MCF 10A (cell line): ENCODE data around the gene C1orf122. TPM values are rescaled to one million over a fixed set of nuclear protein-coding genes. Genes with fewer than 3 reads are reported as not detected.

Experiments used
- BruUV-seq: library from RNA; stranded (reverse); fragments of 400-500 nt; replicated peaks from 2 replicates; lab custom pipeline; 2021; lab: Mats Ljungman, UMichigan
- CTCF ChIA-PET: fragments of 300-600 bp; sonication (Branson Sonifier 250); formaldehyde crosslinking; extraction: SDS; loops from one replicate; lab custom pipeline; 2021; ENCODE audit warnings: antibody characterized with exemption, inconsistent platforms; lab: Yijun Ruan, JAX
- POLR2A ChIA-PET: fragments of 300-600, 350-650 bp; sonication (Branson Sonifier 250); formaldehyde crosslinking; extraction: SDS; loops from one replicate; lab custom pipeline; 2020; ENCODE audit warnings: antibody characterized with exemption, inconsistent platforms; lab: Yijun Ruan, JAX
- DNase-seq: peaks from one replicate; pipeline ENCODE4 v3.0.0-alpha.2; 2018; ENCODE audit not compliant: unreplicated experiment
- H3K27ac Mint-ChIP-seq: one replicate; pipeline ENCODE4 v1.8.0; 2022; ENCODE audit warnings: mild to moderate bottlenecking, low read depth, mixed read lengths; ENCODE audit not compliant: unreplicated experiment
- H3K27me3 Mint-ChIP-seq: one replicate; pipeline ENCODE4 v1.8.0; 2022; ENCODE audit warnings: mixed read lengths; ENCODE audit not compliant: insufficient read depth, unreplicated experiment
- H3K36me3 Mint-ChIP-seq: one replicate; pipeline ENCODE4 v1.8.0; 2022; ENCODE audit warnings: mild to moderate bottlenecking, moderate library complexity, mixed read lengths; ENCODE audit not compliant: insufficient read depth, unreplicated experiment
- H3K4me1 Mint-ChIP-seq: one replicate; pipeline ENCODE4 v1.8.0; 2022; ENCODE audit warnings: mixed read lengths; ENCODE audit not compliant: insufficient read depth, unreplicated experiment
- H3K4me3 Mint-ChIP-seq: one replicate; pipeline ENCODE4 v1.8.0; 2022; ENCODE audit warnings: mild to moderate bottlenecking, moderate library complexity, mixed read lengths; ENCODE audit not compliant: unreplicated experiment
- H3K9me3 Mint-ChIP-seq: one replicate; pipeline ENCODE4 v1.8.0; 2022; ENCODE audit warnings: mixed read lengths; ENCODE audit not compliant: unreplicated experiment
- CTCF ChIP-seq: fragments of 200-600 bp; IDR thresholded peaks from one replicate; pipeline ENCODE4 v1.8.0; 2022; ENCODE audit warnings: antibody characterized with exemption, mild to moderate bottlenecking; ENCODE audit not compliant: unreplicated experiment
- intact Hi-C: fragments of 100-400 bp; cut with micrococcal nuclease; formaldehyde crosslinking; loops from 2 replicates; pipeline ENCODE4 v1.14.1; 2022
- total RNA-seq: library from RNA; stranded (reverse); gene quantifications from 2 replicates; pipeline ENCODE4 v1.2.3, GENCODE V29; 2022

C1orf122 gene
- total RNA-seq, 1 experiment from 2014 or later = 81.5 TPM

- intact Hi-C loops = no loop called here
- POLR2A ChIA-PET = interaction anchor here (1.0 to 1.3 kb wide), 2 partner anchors 8 to 80 kb away, joined by 3 to 4 read pairs; no protein-coding TSS in a partner anchor
Observed at GRCh38 chr1:37853157-37853556, 45.6 kb downstream of the C1orf122 start.

GRCh38 chr1:37854406-37854805 lies 46.8 kb downstream of the C1orf122 start:
- Mint-ChIP-seq H3K9me3 (no peaks in the 10 kb centered on the region), H3K4me1 (no peaks in the 10 kb centered on the region), H3K4me3 (no peak overlapping the region), H3K36me3 (peaks cover 40% of the 10 kb centered on the region), H3K27me3 (no peaks in the 10 kb centered on the region), H3K27ac (no peak overlapping the region)
- BruUV-seq = no TSS peak
- ChIA-PET CTCF (interaction anchor here (0.6 to 1.2 kb wide), 4 partner anchors 33 to 300 kb away, joined by 3 read pairs; partner anchors contain the start of gene SNIP1), POLR2A (interaction anchor here (0.6 to 1.0 kb wide), 2 partner anchors 9 to 1283 kb away, joined by 3 read pairs; no protein-coding TSS in a partner anchor)
- intact Hi-C loops = no loop called here
- TF ChIP-seq CTCF = no peak
- DNase-seq = no peak

More at GRCh38 chr1:37853157-37853556, 45.6 kb downstream of the C1orf122 start:
- H3K4me1 Mint-ChIP-seq = no peaks in the 10 kb centered on the region
- no peaks in the 10 kb centered on the region for H3K27me3 Mint-ChIP-seq
- H3K4me3 Mint-ChIP-seq = no peak overlapping the region
- H3K27ac Mint-ChIP-seq = no peak overlapping the region
- no TSS peak for BruUV-seq
- CTCF ChIA-PET = interaction anchor here (0.6 to 1.8 kb wide), 3 partner anchors 20 to 1658 kb away, joined by 3 to 6 read pairs (median 3); no protein-coding TSS in a partner anchor
- peaks cover 40% of the 10 kb centered on the region for H3K36me3 Mint-ChIP-seq
- no peak for TF ChIP-seq CTCF
- H3K9me3 Mint-ChIP-seq = no peaks in the 10 kb centered on the region
- no peak for DNase-seq

Other genes with a start within 250 kb of the C1orf122 start
- gene GNL2, start 211.9 kb upstream of the C1orf122 start, total RNA-seq = 103 and 133 TPM in 2 replicates
- gene RSPO1, start 172.9 kb upstream of the C1orf122 start, total RNA-seq = not detected in 2 replicates
- 17.3 and 21.8 TPM in 2 replicates for gene CDCA8, start 115.3 kb upstream of the C1orf122 start, total RNA-seq
- 0.74 and 1.0 TPM in 2 replicates for gene EPHA10, start 42.7 kb upstream of the C1orf122 start, total RNA-seq
- 11.6 and 12.3 TPM in 2 replicates for gene MANEAL, start 13.9 kb upstream of the C1orf122 start, total RNA-seq
- 40.4 and 41.5 TPM in 2 replicates for gene YRDC, start 418 bp downstream of the C1orf122 start, total RNA-seq
- gene MTF1, start 51.8 kb downstream of the C1orf122 start, total RNA-seq = 28.4 and 34.7 TPM in 2 replicates
- gene INPP5B, start 139.3 kb downstream of the C1orf122 start, total RNA-seq = 4.7 and 5.9 TPM in 2 replicates
- gene SF3A3, start 182.2 kb downstream of the C1orf122 start, total RNA-seq = 55.6 and 61.7 TPM in 2 replicates
- 13.5 and 18.8 TPM in 2 replicates for gene FHL3, start 197.7 kb downstream of the C1orf122 start, total RNA-seq
- 66.5 and 70.3 TPM in 2 replicates for gene UTP11, start 204.9 kb downstream of the C1orf122 start, total RNA-seq
- 0.14 TPM in 1 of 2 replicates, not detected in the other for gene POU3F1, start 239.0 kb downstream of the C1orf122 start, total RNA-seq